Ascending aorta (tissue), 2 donors: ENCODE measurements around the gene USP48. TPM values are rescaled to one million over a fixed set of nuclear protein-coding genes. Genes with fewer than 3 reads are reported as not detected.
"Not testable (repeated sequence)": the region's sequence is repeated elsewhere in the genome, so short reads cannot be mapped to it uniquely, and the experiment has no call there.

ENCODE experiments used
- DNase-seq, 2 donors: peaks; one replicate each; pipeline ENCODE4 v3.0.0-alpha.2; 2019; ENCODE audit warnings: low spot score in 2 of 2
- H3K27ac ChIP-seq, 2 donors: fragments of 200-600 bp; sonication (generic); one replicate each; pipeline ENCODE4 v1.5.1; 2016 to 2017; ENCODE audit warnings: mild to moderate bottlenecking in 1 of 2
- H3K27me3 ChIP-seq: fragments of 200-600 bp; sonication (generic); one replicate; pipeline ENCODE4 v1.5.1; 2017
- H3K36me3 ChIP-seq, 2 donors: fragments of 200-600 bp; sonication (generic); one replicate each; pipeline ENCODE4 v1.5.1; 2016
- H3K4me1 ChIP-seq, 2 donors: fragments of 200-600 bp; sonication (generic); one replicate each; pipeline ENCODE4 v1.5.1; 2016 to 2017; ENCODE audit warnings: mild to moderate bottlenecking in 1 of 2
- H3K4me3 ChIP-seq, 2 donors: fragments of 200-600 bp; sonication (generic); one replicate each; pipeline ENCODE4 v1.5.1; 2016 to 2017; ENCODE audit warnings: mild to moderate bottlenecking in 1 of 2
- H3K9me3 ChIP-seq, 2 donors: fragments of 200-600 bp; sonication (generic); one replicate each; pipeline ENCODE4 v1.5.1; 2016
- intact Hi-C: fragments of 100-400 bp; cut with DNase I; formaldehyde crosslinking; loops from one replicate; pipeline ENCODE4 v1.15.1; 2023
- total RNA-seq: library from RNA; depleted of rRNA; stranded (reverse); fragments of >200 nt; gene quantifications from one replicate; pipeline ENCODE4 v1.1.0, GENCODE V29; 2016
- TF ChIP-seq, protein P1 (sequence below), 3 experiments: fragments of 200-600 bp in 2 of 3; fragments of 450-650 bp in 1 of 3; sonication (generic) in 2 of 3; IDR thresholded peaks; one replicate each; pipeline ENCODE4 v1.5.1; 2016 to 2019; ENCODE audit warnings: antibody characterized with exemption in 3 of 3, mild to moderate bottlenecking in 1 of 3, moderate library complexity in 1 of 3

Gene USP48
- total RNA-seq, 1 donor from 2014 or later: 41.3 TPM

DNA sequence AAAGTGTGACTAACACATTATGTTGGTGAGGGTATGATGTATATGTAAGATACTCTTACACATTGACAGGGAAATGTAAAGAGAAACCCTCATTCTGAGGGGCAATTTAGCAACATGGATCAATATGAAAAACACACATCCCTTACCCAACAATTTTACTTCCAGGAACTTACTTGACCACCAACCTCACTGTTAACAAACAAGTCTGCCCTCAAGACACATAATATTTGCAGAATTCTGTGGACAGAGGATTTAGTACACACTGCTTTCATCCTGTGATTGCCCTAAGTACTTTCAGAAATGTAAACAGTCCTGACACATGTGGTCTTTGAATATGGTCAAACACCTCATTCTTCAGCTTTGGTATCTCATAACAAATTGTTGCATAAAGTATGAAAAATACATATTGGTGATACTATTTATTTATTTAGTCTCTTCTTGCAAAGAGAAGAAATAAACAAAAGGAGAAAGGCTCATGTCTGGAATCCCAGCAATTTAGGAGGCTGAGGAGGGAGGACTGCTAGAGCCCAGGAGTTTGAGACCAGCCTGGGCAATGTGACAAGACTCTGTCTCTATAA lies 6.9 kb downstream of the USP48 start:
- Histone ChIP-seq H3K27me3 (no peaks in the 10 kb centered on the region), H3K4me3 (no peak overlapping the region), H3K9me3 (no peaks in the 10 kb centered on the region), H3K36me3 (no peaks in the 10 kb centered on the region), H3K27ac (no peak overlapping the region), H3K4me1 (peaks cover 2 to 8% of the 10 kb centered on the region in 2 donors)
- TF ChIP-seq, protein P1, sequence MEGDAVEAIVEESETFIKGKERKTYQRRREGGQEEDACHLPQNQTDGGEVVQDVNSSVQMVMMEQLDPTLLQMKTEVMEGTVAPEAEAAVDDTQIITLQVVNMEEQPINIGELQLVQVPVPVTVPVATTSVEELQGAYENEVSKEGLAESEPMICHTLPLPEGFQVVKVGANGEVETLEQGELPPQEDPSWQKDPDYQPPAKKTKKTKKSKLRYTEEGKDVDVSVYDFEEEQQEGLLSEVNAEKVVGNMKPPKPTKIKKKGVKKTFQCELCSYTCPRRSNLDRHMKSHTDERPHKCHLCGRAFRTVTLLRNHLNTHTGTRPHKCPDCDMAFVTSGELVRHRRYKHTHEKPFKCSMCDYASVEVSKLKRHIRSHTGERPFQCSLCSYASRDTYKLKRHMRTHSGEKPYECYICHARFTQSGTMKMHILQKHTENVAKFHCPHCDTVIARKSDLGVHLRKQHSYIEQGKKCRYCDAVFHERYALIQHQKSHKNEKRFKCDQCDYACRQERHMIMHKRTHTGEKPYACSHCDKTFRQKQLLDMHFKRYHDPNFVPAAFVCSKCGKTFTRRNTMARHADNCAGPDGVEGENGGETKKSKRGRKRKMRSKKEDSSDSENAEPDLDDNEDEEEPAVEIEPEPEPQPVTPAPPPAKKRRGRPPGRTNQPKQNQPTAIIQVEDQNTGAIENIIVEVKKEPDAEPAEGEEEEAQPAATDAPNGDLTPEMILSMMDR (IDR thresholded peaks at IDR 0.05): no peak
- DNase-seq: no peak
- intact Hi-C loops: no loop called here

- H3K27ac ChIP-seq: no peak overlapping the region
- H3K27me3 ChIP-seq: no peaks in the 10 kb centered on the region
- no peak overlapping the region for H3K4me3 ChIP-seq
- TF ChIP-seq, protein P1 (IDR thresholded peaks at IDR 0.05): no peak
- H3K4me1 ChIP-seq: peaks cover 0 to 2% of the 10 kb centered on the region in 2 donors
- H3K36me3 ChIP-seq: no peaks in the 10 kb centered on the region
- H3K9me3 ChIP-seq: no peaks in the 10 kb centered on the region
- intact Hi-C loops: no loop called here
- DNase-seq: no peak
Observed at GRCh38 chr1:21775550-21775914, 7.4 kb downstream of the USP48 start.

DNA sequence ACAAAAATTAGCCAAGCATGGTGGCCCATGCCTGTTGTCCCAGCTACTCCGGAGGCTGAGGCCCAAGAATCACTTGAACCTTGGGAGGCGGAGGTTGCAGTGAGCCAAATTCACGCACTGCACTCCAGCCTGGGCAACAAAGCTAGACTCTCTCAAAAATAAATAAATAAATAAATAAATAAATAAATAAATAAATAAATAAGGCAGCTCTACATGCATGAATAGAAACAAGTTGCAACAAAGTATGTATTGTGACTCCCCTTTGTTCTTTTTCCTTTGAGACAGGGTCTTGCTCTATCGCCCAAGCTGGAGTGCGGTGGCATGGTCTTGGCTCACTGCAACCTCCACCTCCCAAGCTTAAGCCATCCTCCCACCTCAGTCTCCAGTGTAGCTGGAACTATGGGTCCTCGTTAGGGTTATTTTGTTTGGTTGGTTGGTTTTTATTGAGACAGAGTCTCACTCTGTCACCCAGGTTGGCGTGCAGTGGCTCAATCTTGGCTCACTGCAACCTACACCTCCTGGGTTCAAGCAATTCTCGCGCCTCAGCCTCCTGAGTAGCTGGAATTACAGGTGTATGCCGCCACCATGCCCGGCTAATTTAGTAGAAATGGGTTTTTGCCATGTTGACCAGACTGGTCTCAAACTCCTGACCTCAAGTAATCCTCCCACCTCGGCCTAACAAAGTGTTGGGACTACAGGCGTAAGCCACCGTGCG lies 8.0 kb downstream of the USP48 start:
- H3K36me3 ChIP-seq: no peaks in the 10 kb centered on the region
- DNase-seq: no peak
- intact Hi-C loops: no loop called here
- peaks cover 0 to 2% of the 10 kb centered on the region in 2 donors for H3K4me1 ChIP-seq
- no peaks in the 10 kb centered on the region for H3K27me3 ChIP-seq
- H3K4me3 ChIP-seq: no peak overlapping the region
- TF ChIP-seq, protein P1 (IDR thresholded peaks at IDR 0.05): no peak
- H3K9me3 ChIP-seq: no peaks in the 10 kb centered on the region
- no peak overlapping the region for H3K27ac ChIP-seq

GRCh38 chr1:21773585-21773984 lies 9.4 kb downstream of the USP48 start:
- Histone ChIP-seq H3K4me3 (no peak overlapping the region), H3K9me3 (no peaks in the 10 kb centered on the region), H3K27ac (no peak overlapping the region), H3K36me3 (no peaks in the 10 kb centered on the region), H3K27me3 (no peaks in the 10 kb centered on the region), H3K4me1 (no peaks in the 10 kb centered on the region)
- DNase-seq: no peak
- TF ChIP-seq, protein P1 (IDR thresholded peaks at IDR 0.05): no peak
- intact Hi-C loops: no loop called here

DNA sequence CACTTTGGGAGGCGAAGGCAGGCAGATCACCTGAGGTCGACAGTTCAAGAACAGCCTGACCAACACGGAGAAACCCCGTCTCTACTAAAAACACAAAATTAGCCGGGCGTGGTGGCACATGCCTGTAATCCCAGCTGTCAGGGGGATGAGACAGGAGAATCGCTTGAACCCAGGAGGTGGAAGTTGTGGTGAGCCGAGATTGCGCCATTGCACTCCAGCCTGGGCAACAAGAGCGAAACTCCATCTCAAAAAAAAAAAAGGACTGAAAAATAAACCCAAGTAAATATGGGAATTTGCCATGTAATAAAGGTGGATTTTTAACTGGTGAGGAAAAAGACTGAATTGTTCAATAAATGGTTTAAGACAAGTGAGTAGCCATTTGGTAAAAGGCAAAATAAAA lies 11.3 kb downstream of the USP48 start:
- DNase-seq, H3K9me3 ChIP-seq, intact Hi-C loops, H3K27me3 ChIP-seq, H3K36me3 ChIP-seq, H3K4me1 ChIP-seq, H3K27ac ChIP-seq, H3K4me3 ChIP-seq: not testable (repeated sequence)

DNA sequence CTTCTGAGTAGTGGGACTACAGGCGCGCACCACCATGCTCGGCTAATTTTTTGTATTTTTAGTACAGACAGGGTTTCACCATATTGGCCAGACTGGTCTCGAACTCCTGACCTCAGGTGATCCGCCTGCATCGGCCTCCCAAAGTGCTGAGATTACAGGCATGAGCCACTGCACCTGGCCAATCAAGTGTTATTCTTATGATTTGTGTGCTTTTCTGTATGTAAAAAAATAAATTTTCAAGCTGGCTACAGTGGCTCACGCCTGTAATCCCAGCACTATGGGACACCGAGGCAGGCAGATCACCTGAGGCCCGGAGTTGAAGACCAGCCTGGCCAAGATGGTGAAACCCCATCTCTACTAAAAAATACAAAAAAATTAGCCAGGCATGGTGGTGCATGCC lies 12.3 kb downstream of the USP48 start:
- intact Hi-C loops, H3K36me3 ChIP-seq, H3K4me1 ChIP-seq, H3K9me3 ChIP-seq, H3K27me3 ChIP-seq, H3K4me3 ChIP-seq, DNase-seq, H3K27ac ChIP-seq: not testable (repeated sequence)
